SK-N-SH (cell line): ENCODE measurements around the gene CBFA2T2.

Experiments
- EP300 ChIP-seq, 2 experiments: IDR thresholded peaks; 2 replicates each; pipeline versions ENCODE4 v1.4.0 to v1.6.1; 2012; ENCODE audit warnings: borderline replicate concordance in 1 of 2, low read depth in 1 of 2, low read length in 1 of 2
- MEF2A ChIP-seq: IDR thresholded peaks from 2 replicates; pipeline ENCODE4 v1.4.0; 2012; ENCODE audit warnings: low read depth, borderline replicate concordance
- NFIC ChIP-seq: IDR thresholded peaks from 2 replicates; pipeline ENCODE4 v1.4.0; 2012; ENCODE audit warnings: borderline replicate concordance
- RAD21 ChIP-seq: IDR thresholded peaks from 2 replicates; pipeline ENCODE4 v1.6.1; 2012; ENCODE audit warnings: mild to moderate bottlenecking, low read length
- RFX5 ChIP-seq: IDR thresholded peaks from 2 replicates; pipeline ENCODE4 v1.6.1; 2012; ENCODE audit warnings: mild to moderate bottlenecking, improper control_type of control experiment, low read length
- TF ChIP-seq, protein P1 (sequence below): IDR thresholded peaks from 2 replicates; pipeline ENCODE4 v1.4.0; 2012; ENCODE audit warnings: low read depth
- TF ChIP-seq, protein P2 (sequence below): fragments of 200-600 bp; sonication (generic); IDR thresholded peaks from 2 replicates; pipeline ENCODE4 v1.6.1; 2017; ENCODE audit warnings: antibody characterized with exemption, mild to moderate bottlenecking, moderate library complexity

DNA sequence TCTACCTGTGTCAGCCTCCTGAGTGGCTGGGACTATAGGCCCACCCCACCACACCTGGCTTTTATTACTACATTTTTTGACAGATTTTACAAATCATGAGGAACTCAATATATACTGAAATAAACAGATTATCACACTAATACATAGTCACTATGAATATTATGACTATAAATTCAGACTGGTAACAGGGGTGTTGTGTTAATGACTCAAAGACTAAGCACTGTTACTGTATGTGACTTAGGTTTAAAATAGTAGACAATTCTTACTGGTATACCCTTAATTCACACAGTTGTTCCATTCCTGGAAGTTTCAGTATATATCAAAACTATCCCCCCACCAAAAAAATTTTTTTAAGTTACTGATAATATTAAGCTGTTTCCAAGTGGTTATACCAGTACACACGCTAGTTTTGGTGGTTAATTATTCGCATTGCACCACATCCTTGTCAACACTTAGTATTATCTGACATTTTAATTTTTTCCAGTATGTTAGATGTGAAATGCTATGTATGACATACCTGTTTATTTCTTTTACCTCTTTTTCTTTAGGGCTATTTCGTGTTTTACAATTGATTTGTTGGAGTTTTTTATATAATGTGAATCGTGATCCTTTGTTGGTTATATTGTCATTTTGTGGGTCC is 137.8 kb downstream of the CBFA2T2 start:
- TF ChIP-seq MEF2A = no peak
- no peak for TF ChIP-seq RAD21
- TF ChIP-seq, protein P1, sequence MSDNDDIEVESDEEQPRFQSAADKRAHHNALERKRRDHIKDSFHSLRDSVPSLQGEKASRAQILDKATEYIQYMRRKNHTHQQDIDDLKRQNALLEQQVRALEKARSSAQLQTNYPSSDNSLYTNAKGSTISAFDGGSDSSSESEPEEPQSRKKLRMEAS = no peak
- no peak for TF ChIP-seq EP300 (IDR thresholded peaks at IDR 0.05; ENCODE audit: borderline replicate concordance in 1 of 2, low read depth in 1 of 2, low read length in 1 of 2)
- no peak for TF ChIP-seq NFIC
- TF ChIP-seq, protein P2, sequence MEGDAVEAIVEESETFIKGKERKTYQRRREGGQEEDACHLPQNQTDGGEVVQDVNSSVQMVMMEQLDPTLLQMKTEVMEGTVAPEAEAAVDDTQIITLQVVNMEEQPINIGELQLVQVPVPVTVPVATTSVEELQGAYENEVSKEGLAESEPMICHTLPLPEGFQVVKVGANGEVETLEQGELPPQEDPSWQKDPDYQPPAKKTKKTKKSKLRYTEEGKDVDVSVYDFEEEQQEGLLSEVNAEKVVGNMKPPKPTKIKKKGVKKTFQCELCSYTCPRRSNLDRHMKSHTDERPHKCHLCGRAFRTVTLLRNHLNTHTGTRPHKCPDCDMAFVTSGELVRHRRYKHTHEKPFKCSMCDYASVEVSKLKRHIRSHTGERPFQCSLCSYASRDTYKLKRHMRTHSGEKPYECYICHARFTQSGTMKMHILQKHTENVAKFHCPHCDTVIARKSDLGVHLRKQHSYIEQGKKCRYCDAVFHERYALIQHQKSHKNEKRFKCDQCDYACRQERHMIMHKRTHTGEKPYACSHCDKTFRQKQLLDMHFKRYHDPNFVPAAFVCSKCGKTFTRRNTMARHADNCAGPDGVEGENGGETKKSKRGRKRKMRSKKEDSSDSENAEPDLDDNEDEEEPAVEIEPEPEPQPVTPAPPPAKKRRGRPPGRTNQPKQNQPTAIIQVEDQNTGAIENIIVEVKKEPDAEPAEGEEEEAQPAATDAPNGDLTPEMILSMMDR = no peak
- no peak for TF ChIP-seq RFX5
